A673 (cell line): ENCODE results near the gene KIF22. TPM values are rescaled to one million over a fixed set of nuclear protein-coding genes. Genes with fewer than 3 reads are reported as not detected.
A peak's percentile ranks its signal among the peaks of the same experiment; 100 is the strongest.

Experiments
- BruUV-seq: library from RNA; stranded (reverse); fragments of 400-500 nt; replicated peaks from 2 replicates; lab custom pipeline; 2021; lab: Mats Ljungman, UMichigan
- CTCF ChIA-PET: fragments of 300-600 bp; sonication (Branson Sonifier 250); formaldehyde crosslinking; loops from one replicate; lab custom pipeline; 2022; ENCODE audit warnings: antibody characterized with exemption; lab: Charles Lee
- POLR2A ChIA-PET: fragments of 300-600 bp; sonication (Branson Sonifier 250); formaldehyde crosslinking; loops from one replicate; lab custom pipeline; 2022; ENCODE audit warnings: antibody characterized with exemption; ENCODE audit not compliant: low non-redundant PET; lab: Charles Lee
- DNase-seq: peaks from one replicate; pipeline ENCODE4 v3.0.0-alpha.2; 2015; ENCODE audit warnings: low spot score
- H3K27ac ChIP-seq: fragments of 200-600 bp; sonication (generic); 2 replicates; pipeline ENCODE4 v1.5.1; 2016; ENCODE audit warnings: mixed run types, low read depth, mild to moderate bottlenecking, mixed read lengths, antibody characterized with exemption, low read length; ENCODE audit not compliant: poor library complexity, severe bottlenecking
- H3K27me3 ChIP-seq: fragments of 200-600 bp; sonication (generic); replicated peaks from 2 replicates; pipeline ENCODE4 v1.6.1; 2017; ENCODE audit warnings: mixed run types, low read depth, mild to moderate bottlenecking, mixed read lengths, antibody characterized with exemption, low read length; ENCODE audit not compliant: insufficient read depth, poor library complexity
- H3K36me3 ChIP-seq: fragments of 200-600 bp; sonication (generic); 2 replicates; pipeline ENCODE4 v1.6.1; 2016; ENCODE audit warnings: mixed run types, mild to moderate bottlenecking, mixed read lengths, antibody characterized with exemption, low read length; ENCODE audit not compliant: insufficient read depth, poor library complexity, severe bottlenecking
- H3K4me1 ChIP-seq: fragments of 200-600 bp; sonication (generic); 2 replicates; pipeline ENCODE4 v1.6.1; 2017; ENCODE audit warnings: mixed run types, mild to moderate bottlenecking, mixed read lengths, antibody characterized with exemption, low read length; ENCODE audit not compliant: insufficient read depth, poor library complexity, severe bottlenecking
- H3K4me3 ChIP-seq: fragments of 200-600 bp; sonication (generic); 2 replicates; pipeline ENCODE4 v1.5.1; 2016; ENCODE audit warnings: low read depth, mixed run types, mild to moderate bottlenecking, mixed read lengths, low read length; ENCODE audit not compliant: poor library complexity, severe bottlenecking
- H3K9me3 ChIP-seq: fragments of 200-600 bp; sonication (generic); 2 replicates; pipeline ENCODE4 v1.6.1; 2016; ENCODE audit warnings: mixed run types, low read depth, mild to moderate bottlenecking, mixed read lengths, antibody characterized with exemption, low read length; ENCODE audit not compliant: poor library complexity, severe bottlenecking
- CTCF ChIP-seq: fragments of 300-800, 200-600 bp; sonication (generic); conservative IDR thresholded peaks from 2 replicates; pipeline ENCODE4 v1.5.1; 2017; ENCODE audit warnings: low read depth, mild to moderate bottlenecking, antibody characterized with exemption, low read length, moderate library complexity, mixed read lengths
- EZH2 ChIP-seq: fragments of 200-600 bp; sonication (generic); IDR thresholded peaks from 2 replicates; pipeline ENCODE4 v1.6.1; 2017; ENCODE audit warnings: borderline replicate concordance, low read depth, mild to moderate bottlenecking, mixed read lengths, antibody characterized with exemption, low read length; ENCODE audit not compliant: poor library complexity, severe bottlenecking
- intact Hi-C: fragments of 100-400 bp; cut with micrococcal nuclease; formaldehyde crosslinking; loops from one replicate; pipeline ENCODE4 v1.10.0; 2022; ENCODE audit not compliant: unreplicated experiment
- total RNA-seq: library from RNA; stranded (reverse); gene quantifications from 2 replicates; pipeline ENCODE4 v1.2.3, GENCODE V29; 2021

KIF22 gene
- total RNA-seq, 1 experiment from 2014 or later: 171 TPM

GRCh38 chr16:29845656-29846055, 55.1 kb downstream of the KIF22 start:
- no peaks in the 10 kb centered on the region for H3K36me3 ChIP-seq
- DNase-seq: no peak
- ChIA-PET POLR2A (no interaction called here), CTCF (no interaction called here)
- no peak overlapping the region for H3K27ac ChIP-seq
- TF ChIP-seq EZH2 (no peak), CTCF (no peak)
- H3K4me1 ChIP-seq: no peaks in the 10 kb centered on the region
- no peaks in the 10 kb centered on the region for H3K27me3 ChIP-seq
- no peaks in the 10 kb centered on the region for H3K9me3 ChIP-seq
- intact Hi-C loops: no loop called here
- H3K4me3 ChIP-seq: no peak overlapping the region
- no TSS peak for BruUV-seq

- no TSS peak for BruUV-seq
- no peaks in the 10 kb centered on the region for H3K9me3 ChIP-seq
- intact Hi-C loops: no loop called here
- ChIA-PET CTCF (interaction anchor here (0.6 to 1.5 kb wide), 17 partner anchors 10 to 172 kb away, joined by 3 to 11 read pairs (median 6); partner anchors contain the start of genes CDIPT, MAZ, PAGR1 and SEZ6L2), POLR2A (interaction anchor here (0.6 kb wide), 1 partner anchor 22 kb away, joined by 5 read pairs; no protein-coding TSS in a partner anchor)
- H3K4me3 ChIP-seq: no peak overlapping the region
- no peaks in the 10 kb centered on the region for H3K27me3 ChIP-seq
- peaks cover 4% of the 10 kb centered on the region for H3K4me1 ChIP-seq
- H3K27ac ChIP-seq: no peak overlapping the region
- peak; percentile 72 for DNase-seq
- TF ChIP-seq EZH2 (no peak), CTCF (peak; percentile 96)
- H3K36me3 ChIP-seq: no peaks in the 10 kb centered on the region
Observed at GRCh38 chr16:29848420-29849297, 58.1 kb downstream of the KIF22 start.

- Histone ChIP-seq H3K9me3 (no peaks in the 10 kb centered on the region), H3K27ac (no peak overlapping the region), H3K4me3 (no peak overlapping the region), H3K27me3 (no peaks in the 10 kb centered on the region), H3K36me3 (no peaks in the 10 kb centered on the region), H3K4me1 (peaks cover 4% of the 10 kb centered on the region)
- no peak for TF ChIP-seq CTCF
- TF ChIP-seq EZH2: no peak
- peak; percentile 34 for DNase-seq
- intact Hi-C loops: no loop called here
- ChIA-PET POLR2A (interaction anchor here (0.6 kb wide), 1 partner anchor 22 kb away, joined by 5 read pairs; no protein-coding TSS in a partner anchor), CTCF (interaction anchor here (0.6 to 1.5 kb wide), 3 partner anchors 29 to 50 kb away, joined by 3 to 4 read pairs (median 3); partner anchors contain the start of gene SEZ6L2)
- no TSS peak for BruUV-seq
Observed at GRCh38 chr16:29849505-29849904, 59.0 kb downstream of the KIF22 start.
